HEK293 (cell line): ENCODE results near the gene TAOK3.

ENCODE experiments used
- CTCF ChIA-PET: fragments of 350-600 bp; formaldehyde crosslinking; extraction: SDS; loops from one replicate; lab custom pipeline; 2021; ENCODE audit warnings: antibody characterized with exemption; lab: Yijun Ruan, JAX
- POLR2A ChIA-PET: fragments of 300-600 bp; formaldehyde crosslinking; extraction: SDS; loops from one replicate; lab custom pipeline; 2020; ENCODE audit warnings: antibody characterized with exemption, inconsistent platforms; lab: Yijun Ruan, JAX
- H3K27ac ChIP-seq: fragments of 200-500 bp; sonication (Bioruptor generic); 2 replicates; pipeline ENCODE4 v1.5.1; 2014; ENCODE audit warnings: low read depth, low read length, control low read depth, inconsistent platforms; ENCODE audit errors: extremely low read depth
- H3K36me3 ChIP-seq, 2 experiments: fragments of 200-500 bp in 1 of 2; sonication (Bioruptor generic) in 1 of 2; 1 replicate in 1 of 2; 2 replicates in 1 of 2; pipeline ENCODE4 v1.5.1; 2014 to 2017; ENCODE audit warnings: inconsistent platforms in 2 of 2, low read length in 2 of 2; ENCODE audit not compliant: control insufficient read depth in 2 of 2, insufficient read depth in 1 of 2
- H3K4me1 ChIP-seq: fragments of 200-500 bp; sonication (Bioruptor generic); 2 replicates; pipeline ENCODE4 v1.5.1; 2014; ENCODE audit warnings: mild to moderate bottlenecking, low read length, inconsistent platforms; ENCODE audit not compliant: control insufficient read depth, insufficient read depth
- H3K4me3 ChIP-seq: 2 replicates; pipeline ENCODE4 v1.5.1; 2011; ENCODE audit warnings: low read depth, mild to moderate bottlenecking, control low read depth, low read length, moderate library complexity
- H3K9me3 ChIP-seq: fragments of 200-500 bp; sonication (Bioruptor generic); 2 replicates; pipeline ENCODE4 v1.5.1; 2014; ENCODE audit warnings: low read depth, low read length, inconsistent platforms; ENCODE audit not compliant: control insufficient read depth, insufficient read depth
- BCL11B ChIP-seq: fragments of 450-650 bp; formaldehyde crosslinking; IDR thresholded peaks from 2 replicates; pipeline ENCODE4 v1.5.1; 2016; ENCODE audit warnings: low read depth, missing biosample characterization, missing genetic modification characterization
- GLI4 ChIP-seq: fragments of 450-650 bp; formaldehyde crosslinking; IDR thresholded peaks from 2 replicates; pipeline ENCODE4 v1.5.1; 2016; ENCODE audit warnings: missing biosample characterization, missing genetic modification characterization
- PRDM1 ChIP-seq: fragments of 450-650 bp; formaldehyde crosslinking; IDR thresholded peaks from 2 replicates; pipeline ENCODE4; 2016; ENCODE audit warnings: missing biosample characterization, missing genetic modification characterization
- REPIN1 ChIP-seq: fragments of 450-650 bp; formaldehyde crosslinking; IDR thresholded peaks from 2 replicates; pipeline ENCODE4 v1.5.1; 2017; ENCODE audit warnings: missing biosample characterization, missing genetic modification characterization, low read depth
- SP3 ChIP-seq: fragments of 450-650 bp; formaldehyde crosslinking; IDR thresholded peaks from 2 replicates; pipeline ENCODE4 v1.5.1; 2016; ENCODE audit warnings: missing biosample characterization, missing genetic modification characterization
- TRIM28 ChIP-seq: IDR thresholded peaks from 2 replicates; pipeline ENCODE4 v1.6.1; 2011; ENCODE audit warnings: low read length, control low read depth, borderline replicate concordance
- ZBTB7A ChIP-seq: fragments of 450-650 bp; formaldehyde crosslinking; IDR thresholded peaks from 2 replicates; pipeline ENCODE4 v1.5.1; 2016; ENCODE audit warnings: low read depth, missing biosample characterization, missing genetic modification characterization
- ZNF121 ChIP-seq: fragments of 450-650 bp; formaldehyde crosslinking; IDR thresholded peaks from 2 replicates; pipeline ENCODE4 v1.5.1; 2016; ENCODE audit warnings: missing biosample characterization, missing genetic modification characterization
- ZNF132 ChIP-seq: fragments of 450-650 bp; formaldehyde crosslinking; IDR thresholded peaks from 2 replicates; pipeline ENCODE4 v1.5.1; 2017; ENCODE audit warnings: missing biosample characterization, missing genetic modification characterization, borderline replicate concordance
- ZNF211 ChIP-seq: fragments of 450-650 bp; formaldehyde crosslinking; IDR thresholded peaks from 2 replicates; pipeline ENCODE4 v1.5.1; 2016; ENCODE audit warnings: low read depth, missing biosample characterization, missing genetic modification characterization
- ZNF341 ChIP-seq: fragments of 450-650 bp; formaldehyde crosslinking; IDR thresholded peaks from 2 replicates; pipeline ENCODE4; 2016; ENCODE audit warnings: low read depth, missing biosample characterization, missing genetic modification characterization
- ZNF571 ChIP-seq: fragments of 450-650 bp; formaldehyde crosslinking; IDR thresholded peaks from 2 replicates; pipeline ENCODE4 v1.5.0; 2017; ENCODE audit warnings: missing biosample characterization, missing genetic modification characterization
- ZNF629 ChIP-seq: fragments of 450-650 bp; formaldehyde crosslinking; IDR thresholded peaks from 2 replicates; pipeline ENCODE4 v1.5.1; 2017; ENCODE audit warnings: missing biosample characterization, missing genetic modification characterization
- ZNF677 ChIP-seq: fragments of 450-650 bp; IDR thresholded peaks from 2 replicates; pipeline ENCODE4 v1.5.0; 2018; ENCODE audit warnings: missing biosample characterization, mild to moderate bottlenecking, missing genetic modification characterization, moderate library complexity
- TF ChIP-seq, protein P1 (sequence below): fragments of 450-650 bp; formaldehyde crosslinking; IDR thresholded peaks from 2 replicates; pipeline ENCODE4 v1.5.0; 2017; ENCODE audit warnings: missing biosample characterization, missing genetic modification characterization, borderline replicate concordance
- TF ChIP-seq, protein P2 (sequence below): fragments of 450-650 bp; formaldehyde crosslinking; IDR thresholded peaks from 2 replicates; pipeline ENCODE4 v1.5.1; 2016; ENCODE audit warnings: missing biosample characterization, missing genetic modification characterization
- TF ChIP-seq, protein P3 (sequence below): fragments of 450-650 bp; formaldehyde crosslinking; IDR thresholded peaks from 2 replicates; pipeline ENCODE4 v1.5.1; 2016; ENCODE audit warnings: missing biosample characterization, missing genetic modification characterization
- TF ChIP-seq, protein P4 (sequence below): fragments of 450-650 bp; formaldehyde crosslinking; IDR thresholded peaks from 2 replicates; pipeline ENCODE4 v1.5.1; 2016; ENCODE audit warnings: missing biosample characterization, missing genetic modification characterization

The TAOK3 gene

DNA sequence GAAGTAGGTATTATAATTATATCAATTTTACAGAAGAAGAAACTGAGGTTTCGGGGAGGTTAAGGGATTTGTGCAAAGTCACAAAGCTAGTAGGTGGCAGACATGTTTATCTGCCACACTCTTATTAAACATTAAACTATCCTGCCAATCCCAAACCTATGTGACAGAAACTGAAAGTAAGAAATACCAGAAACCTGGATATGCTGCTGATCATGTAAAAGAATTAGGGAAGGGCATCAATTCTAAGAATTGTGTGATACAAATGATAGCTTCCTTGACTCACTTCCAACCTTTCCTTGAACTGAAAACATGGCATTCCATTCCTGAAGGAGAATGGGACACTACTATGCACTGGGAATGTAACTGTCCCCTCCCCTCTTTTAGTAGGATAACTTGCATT is 16.9 kb downstream of the TAOK3 start:
- Histone ChIP-seq H3K36me3 (no peaks in the 10 kb centered on the region), H3K9me3 (no peaks in the 10 kb centered on the region), H3K27ac (no peak overlapping the region), H3K4me1 (peaks cover 6% of the 10 kb centered on the region; the same call in 1 of the 2 replicates), H3K4me3 (no peak overlapping the region)
- TF ChIP-seq ZNF629 (tag by site-specific recombination) (no peak), ZNF677 (tag by site-specific recombination) (no peak), ZNF341 (tag by site-specific recombination) (no peak), BCL11B (no peak), SP3 (tag by site-specific recombination) (no peak), ZBTB7A (tag by site-specific recombination) (no peak), PRDM1 (no peak), ZNF571 (no peak), REPIN1 (no peak), TRIM28 (no peak), GLI4 (tag by site-specific recombination) (no peak), ZNF121 (tag by site-specific recombination) (no peak), ZNF132 (tag by site-specific recombination) (no peak), ZNF211 (tag by site-specific recombination) (no peak)
- TF ChIP-seq, protein P1, sequence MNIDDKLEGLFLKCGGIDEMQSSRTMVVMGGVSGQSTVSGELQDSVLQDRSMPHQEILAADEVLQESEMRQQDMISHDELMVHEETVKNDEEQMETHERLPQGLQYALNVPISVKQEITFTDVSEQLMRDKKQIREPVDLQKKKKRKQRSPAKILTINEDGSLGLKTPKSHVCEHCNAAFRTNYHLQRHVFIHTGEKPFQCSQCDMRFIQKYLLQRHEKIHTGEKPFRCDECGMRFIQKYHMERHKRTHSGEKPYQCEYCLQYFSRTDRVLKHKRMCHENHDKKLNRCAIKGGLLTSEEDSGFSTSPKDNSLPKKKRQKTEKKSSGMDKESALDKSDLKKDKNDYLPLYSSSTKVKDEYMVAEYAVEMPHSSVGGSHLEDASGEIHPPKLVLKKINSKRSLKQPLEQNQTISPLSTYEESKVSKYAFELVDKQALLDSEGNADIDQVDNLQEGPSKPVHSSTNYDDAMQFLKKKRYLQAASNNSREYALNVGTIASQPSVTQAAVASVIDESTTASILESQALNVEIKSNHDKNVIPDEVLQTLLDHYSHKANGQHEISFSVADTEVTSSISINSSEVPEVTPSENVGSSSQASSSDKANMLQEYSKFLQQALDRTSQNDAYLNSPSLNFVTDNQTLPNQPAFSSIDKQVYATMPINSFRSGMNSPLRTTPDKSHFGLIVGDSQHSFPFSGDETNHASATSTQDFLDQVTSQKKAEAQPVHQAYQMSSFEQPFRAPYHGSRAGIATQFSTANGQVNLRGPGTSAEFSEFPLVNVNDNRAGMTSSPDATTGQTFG (tag by site-specific recombination), result no peak
- TF ChIP-seq, protein P2, sequence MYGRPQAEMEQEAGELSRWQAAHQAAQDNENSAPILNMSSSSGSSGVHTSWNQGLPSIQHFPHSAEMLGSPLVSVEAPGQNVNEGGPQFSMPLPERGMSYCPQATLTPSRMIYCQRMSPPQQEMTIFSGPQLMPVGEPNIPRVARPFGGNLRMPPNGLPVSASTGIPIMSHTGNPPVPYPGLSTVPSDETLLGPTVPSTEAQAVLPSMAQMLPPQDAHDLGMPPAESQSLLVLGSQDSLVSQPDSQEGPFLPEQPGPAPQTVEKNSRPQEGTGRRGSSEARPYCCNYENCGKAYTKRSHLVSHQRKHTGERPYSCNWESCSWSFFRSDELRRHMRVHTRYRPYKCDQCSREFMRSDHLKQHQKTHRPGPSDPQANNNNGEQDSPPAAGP (tag by site-specific recombination), result no peak
- TF ChIP-seq, protein P3, sequence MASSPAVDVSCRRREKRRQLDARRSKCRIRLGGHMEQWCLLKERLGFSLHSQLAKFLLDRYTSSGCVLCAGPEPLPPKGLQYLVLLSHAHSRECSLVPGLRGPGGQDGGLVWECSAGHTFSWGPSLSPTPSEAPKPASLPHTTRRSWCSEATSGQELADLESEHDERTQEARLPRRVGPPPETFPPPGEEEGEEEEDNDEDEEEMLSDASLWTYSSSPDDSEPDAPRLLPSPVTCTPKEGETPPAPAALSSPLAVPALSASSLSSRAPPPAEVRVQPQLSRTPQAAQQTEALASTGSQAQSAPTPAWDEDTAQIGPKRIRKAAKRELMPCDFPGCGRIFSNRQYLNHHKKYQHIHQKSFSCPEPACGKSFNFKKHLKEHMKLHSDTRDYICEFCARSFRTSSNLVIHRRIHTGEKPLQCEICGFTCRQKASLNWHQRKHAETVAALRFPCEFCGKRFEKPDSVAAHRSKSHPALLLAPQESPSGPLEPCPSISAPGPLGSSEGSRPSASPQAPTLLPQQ (tag by site-specific recombination), result no peak
- TF ChIP-seq, protein P4, sequence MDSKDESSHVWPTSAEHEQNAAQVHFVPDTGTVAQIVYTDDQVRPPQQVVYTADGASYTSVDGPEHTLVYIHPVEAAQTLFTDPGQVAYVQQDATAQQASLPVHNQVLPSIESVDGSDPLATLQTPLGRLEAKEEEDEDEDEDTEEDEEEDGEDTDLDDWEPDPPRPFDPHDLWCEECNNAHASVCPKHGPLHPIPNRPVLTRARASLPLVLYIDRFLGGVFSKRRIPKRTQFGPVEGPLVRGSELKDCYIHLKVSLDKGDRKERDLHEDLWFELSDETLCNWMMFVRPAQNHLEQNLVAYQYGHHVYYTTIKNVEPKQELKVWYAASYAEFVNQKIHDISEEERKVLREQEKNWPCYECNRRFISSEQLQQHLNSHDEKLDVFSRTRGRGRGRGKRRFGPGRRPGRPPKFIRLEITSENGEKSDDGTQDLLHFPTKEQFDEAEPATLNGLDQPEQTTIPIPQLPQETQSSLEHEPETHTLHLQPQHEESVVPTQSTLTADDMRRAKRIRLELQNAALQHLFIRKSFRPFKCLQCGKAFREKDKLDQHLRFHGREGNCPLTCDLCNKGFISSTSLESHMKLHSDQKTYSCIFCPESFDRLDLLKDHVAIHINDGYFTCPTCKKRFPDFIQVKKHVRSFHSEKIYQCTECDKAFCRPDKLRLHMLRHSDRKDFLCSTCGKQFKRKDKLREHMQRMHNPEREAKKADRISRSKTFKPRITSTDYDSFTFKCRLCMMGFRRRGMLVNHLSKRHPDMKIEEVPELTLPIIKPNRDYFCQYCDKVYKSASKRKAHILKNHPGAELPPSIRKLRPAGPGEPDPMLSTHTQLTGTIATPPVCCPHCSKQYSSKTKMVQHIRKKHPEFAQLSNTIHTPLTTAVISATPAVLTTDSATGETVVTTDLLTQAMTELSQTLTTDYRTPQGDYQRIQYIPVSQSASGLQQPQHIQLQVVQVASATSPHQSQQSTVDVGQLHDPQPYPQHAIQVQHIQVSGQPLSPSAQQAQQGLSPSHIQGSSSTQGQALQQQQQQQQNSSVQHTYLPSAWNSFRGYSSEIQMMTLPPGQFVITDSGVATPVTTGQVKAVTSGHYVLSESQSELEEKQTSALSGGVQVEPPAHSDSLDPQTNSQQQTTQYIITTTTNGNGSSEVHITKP (tag by site-specific recombination), result no peak
- POLR2A ChIA-PET, result interaction anchor here (1.2 kb wide), 1 partner anchor 17 kb away, joined by 5 read pairs; the partner anchor contains the start of gene TAOK3
- CTCF ChIA-PET, result interaction anchor here (0.6 to 5.0 kb wide), 2 partner anchors 20 to 55 kb away, joined by 3 to 40 read pairs; partner anchors contain the start of gene SUDS3
